ENCODE results near the gene CEMP1. TPM values are rescaled to one million over a fixed set of nuclear protein-coding genes. Genes with fewer than 3 reads are reported as not detected.

The CEMP1 gene
- total RNA-seq, 6 donors from 2014 or later: 0.91 to 17.0 (median 5.4) TPM

DNA sequence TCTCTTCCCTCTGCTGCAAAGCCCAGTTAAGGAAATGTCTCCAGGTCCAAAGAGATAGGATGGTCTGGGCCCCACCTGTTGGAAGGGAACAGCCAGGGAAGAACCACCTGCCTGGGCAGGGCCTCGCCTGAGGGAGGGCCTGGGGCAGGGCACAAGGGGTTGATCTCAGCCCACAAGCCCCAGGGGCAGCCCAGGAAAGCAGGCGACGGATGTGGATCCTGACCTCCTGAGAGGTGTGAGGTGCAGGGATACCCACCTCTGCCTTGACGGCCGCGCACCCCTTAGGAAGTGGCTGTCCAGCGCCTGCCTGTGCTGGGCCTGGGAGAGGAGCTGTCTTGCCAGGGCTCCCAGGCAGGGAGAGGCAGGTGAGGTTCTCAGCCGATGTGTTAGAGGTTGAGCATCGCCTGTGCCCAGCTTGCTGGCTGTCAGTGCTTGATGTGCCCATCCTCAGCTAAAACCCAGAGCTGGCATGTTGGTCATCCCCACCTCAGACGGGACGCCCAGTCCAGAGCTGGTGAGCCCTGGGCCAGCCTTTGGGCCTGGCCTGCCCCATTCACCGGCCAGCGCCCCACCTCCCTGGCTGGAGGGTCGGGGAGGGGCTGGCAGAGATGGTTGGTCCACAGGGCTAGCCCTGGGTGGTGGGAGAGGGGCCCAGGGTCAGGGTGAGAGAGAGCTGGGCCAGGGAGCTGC is 434 bp downstream of the CEMP1 start:
- WGBS, 2 donors: 83 to 88% methylated on average over 2 to 14 of the region's 14 CpGs
- H3K36me3 ChIP-seq: peaks cover 7 to 45% (median 32%) of the 10 kb centered on the region in 4 donors
- DNase-seq (peak in 1 of 2 donors; percentile 61), ATAC-seq (ENCODE audit: low FRiP score in 2 of 2) (no peak)
- H3K4me3 ChIP-seq: no peak overlapping the region
- H3K27me3 ChIP-seq: no peaks in the 10 kb centered on the region
- H3K4me1 ChIP-seq: peaks cover 8 to 49% (median 21%) of the 10 kb centered on the region in 4 donors
- H3K27ac ChIP-seq: peak overlapping the region; percentile 95 to 100 (median 98)
- no peak for TF ChIP-seq POLR2AphosphoS5 (IDR thresholded peaks at IDR 0.05)
- TF ChIP-seq POLR2A (IDR thresholded peaks at IDR 0.05): no peak
- TF ChIP-seq EP300 (IDR thresholded peaks at IDR 0.05): no peak
- TF ChIP-seq, protein P1, sequence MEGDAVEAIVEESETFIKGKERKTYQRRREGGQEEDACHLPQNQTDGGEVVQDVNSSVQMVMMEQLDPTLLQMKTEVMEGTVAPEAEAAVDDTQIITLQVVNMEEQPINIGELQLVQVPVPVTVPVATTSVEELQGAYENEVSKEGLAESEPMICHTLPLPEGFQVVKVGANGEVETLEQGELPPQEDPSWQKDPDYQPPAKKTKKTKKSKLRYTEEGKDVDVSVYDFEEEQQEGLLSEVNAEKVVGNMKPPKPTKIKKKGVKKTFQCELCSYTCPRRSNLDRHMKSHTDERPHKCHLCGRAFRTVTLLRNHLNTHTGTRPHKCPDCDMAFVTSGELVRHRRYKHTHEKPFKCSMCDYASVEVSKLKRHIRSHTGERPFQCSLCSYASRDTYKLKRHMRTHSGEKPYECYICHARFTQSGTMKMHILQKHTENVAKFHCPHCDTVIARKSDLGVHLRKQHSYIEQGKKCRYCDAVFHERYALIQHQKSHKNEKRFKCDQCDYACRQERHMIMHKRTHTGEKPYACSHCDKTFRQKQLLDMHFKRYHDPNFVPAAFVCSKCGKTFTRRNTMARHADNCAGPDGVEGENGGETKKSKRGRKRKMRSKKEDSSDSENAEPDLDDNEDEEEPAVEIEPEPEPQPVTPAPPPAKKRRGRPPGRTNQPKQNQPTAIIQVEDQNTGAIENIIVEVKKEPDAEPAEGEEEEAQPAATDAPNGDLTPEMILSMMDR (IDR thresholded peaks at IDR 0.05): no peak
- H3K9me3 ChIP-seq: no peaks in the 10 kb centered on the region

DNA sequence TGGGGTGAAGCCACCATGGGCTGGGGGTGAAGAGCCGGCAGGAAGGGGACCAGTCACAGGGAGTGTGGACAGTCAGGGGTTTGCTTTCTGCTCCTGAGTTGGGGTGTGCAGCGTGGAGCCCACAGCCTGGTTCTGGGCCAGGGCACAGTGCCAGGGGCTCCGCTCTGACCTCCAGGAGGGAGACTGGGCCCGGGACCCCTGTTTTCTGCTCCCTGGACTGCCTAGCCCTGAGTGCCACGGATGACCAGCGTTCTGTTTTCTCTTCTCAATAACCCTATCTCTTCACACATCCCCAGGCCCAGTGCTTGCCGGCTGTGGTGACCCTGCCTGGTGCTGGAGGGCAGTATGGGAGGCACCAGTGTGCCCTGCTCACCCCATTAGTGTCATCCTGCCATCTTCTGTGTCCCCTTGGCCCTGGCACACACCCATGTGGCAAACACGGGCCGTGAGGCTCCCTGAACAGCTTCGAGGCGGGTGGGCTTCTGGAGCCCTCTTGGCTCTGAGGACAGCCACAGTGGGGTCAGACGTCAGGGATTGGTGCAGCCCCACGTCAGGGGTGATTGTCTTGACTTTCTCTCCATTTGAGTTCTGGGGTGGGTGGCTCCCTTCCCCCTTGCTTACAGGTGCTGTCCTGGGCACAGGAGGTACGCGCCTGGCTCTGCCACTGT is 1.1 kb downstream of the CEMP1 start:
- ATAC-seq (ENCODE audit: low FRiP score in 2 of 2): no peak
- peak in 1 of 2 donors; percentile 68 for DNase-seq
- Histone ChIP-seq H3K4me1 (peaks cover 8 to 54% (median 22%) of the 10 kb centered on the region in 4 donors), H3K9me3 (no peaks in the 10 kb centered on the region), H3K27me3 (no peaks in the 10 kb centered on the region), H3K27ac (peak overlapping the region in 1 of 4 donors; percentile 100), H3K36me3 (peaks cover 7 to 51% (median 36%) of the 10 kb centered on the region in 4 donors), H3K4me3 (no peak overlapping the region)
- WGBS, 2 donors: 92% methylated on average over 14 to 15 of the region's 15 CpGs
- TF ChIP-seq, protein P1 (IDR thresholded peaks at IDR 0.05): no peak
- no peak for TF ChIP-seq POLR2A (IDR thresholded peaks at IDR 0.05)
- TF ChIP-seq POLR2AphosphoS5 (IDR thresholded peaks at IDR 0.05): no peak

DNA sequence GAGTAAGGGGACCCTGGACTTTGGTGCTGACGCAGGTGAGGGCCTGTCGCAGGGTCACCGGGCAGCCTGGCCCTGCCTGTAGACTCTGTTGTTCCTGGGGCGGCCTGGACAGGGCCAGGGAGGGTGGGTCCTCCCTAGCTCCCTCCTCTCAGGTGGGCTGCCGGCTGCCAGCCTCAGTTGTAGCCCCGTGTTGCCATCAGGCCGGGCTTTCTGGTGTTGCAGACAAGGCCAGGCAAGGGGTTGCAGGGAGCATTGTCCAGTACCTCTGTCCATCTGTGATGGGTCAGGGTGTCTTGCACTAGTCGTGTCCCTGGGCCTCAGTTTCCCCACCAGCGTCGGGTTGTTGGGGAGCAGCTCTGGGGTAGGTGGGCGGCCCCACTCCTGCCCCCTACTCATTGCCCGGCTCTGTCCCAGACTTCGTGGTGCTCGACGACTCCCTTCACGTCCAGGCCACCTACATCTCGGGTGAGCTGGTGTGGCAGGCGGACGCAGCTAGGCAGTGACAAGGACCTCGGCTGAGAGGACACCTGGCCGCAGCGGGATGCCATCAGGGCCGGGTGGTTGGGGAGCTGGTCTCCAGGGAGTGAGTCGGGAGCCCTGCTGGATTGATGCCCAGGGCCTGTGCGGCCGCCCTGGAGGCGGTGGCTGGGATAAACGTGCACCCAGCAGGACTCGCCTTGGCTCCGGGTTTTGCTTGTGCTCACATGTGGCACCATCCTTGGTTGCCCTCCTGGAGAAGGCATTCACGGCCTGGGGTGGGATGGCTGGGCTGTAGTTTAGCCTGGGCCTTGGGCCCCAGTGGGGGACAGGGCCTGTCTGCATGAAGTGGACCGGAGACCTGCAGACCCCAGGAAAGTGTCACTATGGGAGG is 1.9 kb downstream of the CEMP1 start:
- Histone ChIP-seq H3K4me3 (no peak overlapping the region), H3K9me3 (no peaks in the 10 kb centered on the region), H3K27ac (no peak overlapping the region), H3K27me3 (no peaks in the 10 kb centered on the region), H3K4me1 (peaks cover 8 to 54% (median 22%) of the 10 kb centered on the region in 4 donors), H3K36me3 (peaks cover 7 to 59% (median 42%) of the 10 kb centered on the region in 4 donors)
- ATAC-seq (ENCODE audit: low FRiP score in 2 of 2) (no peak), DNase-seq (peak in 1 of 2 donors; percentile 83)
- 90 to 94% methylated on average over 16 to 30 of the region's 32 CpGs for WGBS, 2 donors
- TF ChIP-seq, protein P1 (IDR thresholded peaks at IDR 0.05): no peak
- TF ChIP-seq EP300 (IDR thresholded peaks at IDR 0.05) (no peak), POLR2AphosphoS5 (IDR thresholded peaks at IDR 0.05) (no peak), POLR2A (IDR thresholded peaks at IDR 0.05) (no peak)

DNA sequence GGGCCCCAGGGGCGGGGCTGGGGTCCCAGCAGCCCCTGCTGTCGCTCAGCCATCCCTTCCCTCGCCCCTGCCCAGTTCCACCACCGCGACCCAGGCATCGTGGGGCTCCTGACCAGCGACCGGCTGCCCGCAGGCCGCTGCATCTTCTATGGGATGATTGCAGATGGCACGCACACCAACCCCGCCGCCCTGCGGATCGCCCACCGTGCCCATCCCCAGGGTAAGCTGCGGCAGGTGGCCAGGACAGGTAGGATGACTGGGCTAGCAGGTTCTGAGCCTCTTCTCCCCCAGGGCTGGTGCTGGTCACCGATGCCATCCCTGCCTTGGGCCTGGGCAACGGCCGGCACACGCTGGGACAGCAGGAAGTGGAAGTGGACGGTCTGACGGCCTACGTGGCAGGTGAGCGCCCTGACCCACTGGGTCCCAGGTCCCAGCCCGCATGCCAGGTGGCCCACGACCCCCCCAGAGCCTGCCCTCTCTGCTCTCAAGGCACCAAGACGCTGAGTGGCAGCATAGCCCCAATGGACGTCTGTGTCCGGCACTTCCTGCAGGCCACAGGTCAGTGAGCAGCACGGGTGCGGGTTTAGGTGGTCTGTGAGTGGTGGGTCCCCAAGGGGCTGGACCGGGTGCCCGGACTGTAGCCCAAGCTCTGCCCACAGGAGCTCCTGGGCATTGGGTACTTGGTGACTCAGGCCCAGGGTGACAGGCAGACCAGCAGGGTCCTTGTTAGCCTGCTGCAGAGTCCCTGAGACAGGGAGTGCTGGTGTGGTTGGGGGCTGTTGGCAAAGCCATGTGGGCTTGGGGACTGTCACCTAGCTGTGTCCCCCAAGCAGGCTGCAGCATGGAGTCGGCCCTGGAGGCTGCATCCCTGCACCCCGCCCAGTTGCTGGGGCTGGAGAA is 2.8 kb downstream of the CEMP1 start:
- DNase-seq: peak in 1 of 2 donors; percentile 82
- WGBS, 2 donors: 90 to 97% methylated on average over 12 to 21 of the region's 36 CpGs
- H3K27me3 ChIP-seq: no peaks in the 10 kb centered on the region
- H3K36me3 ChIP-seq: peaks cover 7 to 68% (median 51%) of the 10 kb centered on the region in 4 donors
- no peak for ATAC-seq (ENCODE audit: low FRiP score in 2 of 2)
- TF ChIP-seq EP300 (IDR thresholded peaks at IDR 0.05) (no peak), POLR2AphosphoS5 (IDR thresholded peaks at IDR 0.05) (no peak), POLR2A (IDR thresholded peaks at IDR 0.05) (no peak)
- TF ChIP-seq, protein P1 (IDR thresholded peaks at IDR 0.05): no peak
- peak overlapping the region in 1 of 4 donors; percentile 2 for H3K27ac ChIP-seq
- H3K4me3 ChIP-seq: no peak overlapping the region
- no peaks in the 10 kb centered on the region for H3K9me3 ChIP-seq
- H3K4me1 ChIP-seq: peaks cover 8 to 48% (median 22%) of the 10 kb centered on the region in 4 donors
